Measurements from ENCODE around the gene AGPS. TPM values are rescaled to one million over a fixed set of nuclear protein-coding genes. Genes with fewer than 3 reads are reported as not detected.

The AGPS gene
- total and polyA plus RNA-seq, 4 donors: 6.3 to 46.9 (median 18.3) TPM

DNA sequence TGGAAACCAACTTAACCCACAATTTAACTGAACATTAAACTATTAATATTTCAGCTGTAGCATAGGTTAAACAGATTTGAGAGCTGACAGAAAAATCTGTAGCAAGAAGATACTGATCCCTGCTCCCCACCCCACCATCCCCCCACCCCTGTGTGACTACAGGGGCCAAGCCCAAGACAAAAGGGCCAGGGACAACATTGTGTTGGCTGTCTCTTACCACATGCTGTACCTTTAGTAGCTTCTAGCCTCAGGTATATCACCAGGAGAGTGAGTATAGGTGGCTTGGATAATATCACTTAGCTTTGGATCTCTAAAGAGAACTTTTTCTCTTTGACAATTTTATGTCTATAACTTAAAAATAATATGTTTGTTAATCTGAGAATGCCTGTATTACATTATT is 140.7 kb downstream of the AGPS start:
- Histone ChIP-seq H3K27me3 (ENCODE audit: control insufficient read depth in 4 of 4, insufficient read depth in 4 of 4, low read length in 3 of 4) (no peaks in the 10 kb centered on the region), H3K4me3 (ENCODE audit: low read depth in 1 of 3, low read length in 3 of 3) (no peak overlapping the region), H3K36me3 (ENCODE audit: control insufficient read depth in 4 of 4, insufficient read depth in 3 of 4, low read depth in 1 of 4, low read length in 3 of 4) (peaks cover 0 to 3% (median under 1%) of the 10 kb centered on the region in 4 donors), H3K4me1 (ENCODE audit: control insufficient read depth in 4 of 4, insufficient read depth in 4 of 4, low read length in 3 of 4) (peaks cover 0 to 2% (median 0%) of the 10 kb centered on the region in 4 donors), H3K9ac (ENCODE audit: low read depth in 1 of 2, low read length in 2 of 2) (no peak overlapping the region), H3K9me3 (ENCODE audit: control insufficient read depth in 4 of 4, low read length in 3 of 4) (no peaks in the 10 kb centered on the region), H3K27ac (ENCODE audit: low read depth in 1 of 2, low read length in 2 of 2) (no peak overlapping the region)
- TF ChIP-seq FOXA1 (IDR thresholded peaks at IDR 0.05): no peak
- TF ChIP-seq, protein P1, sequence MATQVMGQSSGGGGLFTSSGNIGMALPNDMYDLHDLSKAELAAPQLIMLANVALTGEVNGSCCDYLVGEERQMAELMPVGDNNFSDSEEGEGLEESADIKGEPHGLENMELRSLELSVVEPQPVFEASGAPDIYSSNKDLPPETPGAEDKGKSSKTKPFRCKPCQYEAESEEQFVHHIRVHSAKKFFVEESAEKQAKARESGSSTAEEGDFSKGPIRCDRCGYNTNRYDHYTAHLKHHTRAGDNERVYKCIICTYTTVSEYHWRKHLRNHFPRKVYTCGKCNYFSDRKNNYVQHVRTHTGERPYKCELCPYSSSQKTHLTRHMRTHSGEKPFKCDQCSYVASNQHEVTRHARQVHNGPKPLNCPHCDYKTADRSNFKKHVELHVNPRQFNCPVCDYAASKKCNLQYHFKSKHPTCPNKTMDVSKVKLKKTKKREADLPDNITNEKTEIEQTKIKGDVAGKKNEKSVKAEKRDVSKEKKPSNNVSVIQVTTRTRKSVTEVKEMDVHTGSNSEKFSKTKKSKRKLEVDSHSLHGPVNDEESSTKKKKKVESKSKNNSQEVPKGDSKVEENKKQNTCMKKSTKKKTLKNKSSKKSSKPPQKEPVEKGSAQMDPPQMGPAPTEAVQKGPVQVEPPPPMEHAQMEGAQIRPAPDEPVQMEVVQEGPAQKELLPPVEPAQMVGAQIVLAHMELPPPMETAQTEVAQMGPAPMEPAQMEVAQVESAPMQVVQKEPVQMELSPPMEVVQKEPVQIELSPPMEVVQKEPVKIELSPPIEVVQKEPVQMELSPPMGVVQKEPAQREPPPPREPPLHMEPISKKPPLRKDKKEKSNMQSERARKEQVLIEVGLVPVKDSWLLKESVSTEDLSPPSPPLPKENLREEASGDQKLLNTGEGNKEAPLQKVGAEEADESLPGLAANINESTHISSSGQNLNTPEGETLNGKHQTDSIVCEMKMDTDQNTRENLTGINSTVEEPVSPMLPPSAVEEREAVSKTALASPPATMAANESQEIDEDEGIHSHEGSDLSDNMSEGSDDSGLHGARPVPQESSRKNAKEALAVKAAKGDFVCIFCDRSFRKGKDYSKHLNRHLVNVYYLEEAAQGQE (IDR thresholded peaks at IDR 0.05): no peak
- TF ChIP-seq YY1 (IDR thresholded peaks at IDR 0.05): no peak
- TF ChIP-seq, protein P2, sequence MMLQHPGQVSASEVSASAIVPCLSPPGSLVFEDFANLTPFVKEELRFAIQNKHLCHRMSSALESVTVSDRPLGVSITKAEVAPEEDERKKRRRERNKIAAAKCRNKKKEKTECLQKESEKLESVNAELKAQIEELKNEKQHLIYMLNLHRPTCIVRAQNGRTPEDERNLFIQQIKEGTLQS (IDR thresholded peaks at IDR 0.05): no peak
- TF ChIP-seq HNF4G (IDR thresholded peaks at IDR 0.05): no peak
- TF ChIP-seq GABPA (IDR thresholded peaks at IDR 0.05 in 1 of 2, conservative IDR thresholded peaks at IDR 0.05 in 1 of 2): no peak
- TF ChIP-seq, protein P3, sequence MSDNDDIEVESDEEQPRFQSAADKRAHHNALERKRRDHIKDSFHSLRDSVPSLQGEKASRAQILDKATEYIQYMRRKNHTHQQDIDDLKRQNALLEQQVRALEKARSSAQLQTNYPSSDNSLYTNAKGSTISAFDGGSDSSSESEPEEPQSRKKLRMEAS (IDR thresholded peaks at IDR 0.05): no peak
- TF ChIP-seq JUND (IDR thresholded peaks at IDR 0.05): no peak
- no peak for TF ChIP-seq NR2F2 (IDR thresholded peaks at IDR 0.05)
- TF ChIP-seq EGR1 (IDR thresholded peaks at IDR 0.05; ENCODE audit: low read depth in 2 of 2): no peak
- no peak for TF ChIP-seq SP1 (IDR thresholded peaks at IDR 0.05)
- TF ChIP-seq FOXA2 (IDR thresholded peaks at IDR 0.05): no peak
- TF ChIP-seq, protein P4, sequence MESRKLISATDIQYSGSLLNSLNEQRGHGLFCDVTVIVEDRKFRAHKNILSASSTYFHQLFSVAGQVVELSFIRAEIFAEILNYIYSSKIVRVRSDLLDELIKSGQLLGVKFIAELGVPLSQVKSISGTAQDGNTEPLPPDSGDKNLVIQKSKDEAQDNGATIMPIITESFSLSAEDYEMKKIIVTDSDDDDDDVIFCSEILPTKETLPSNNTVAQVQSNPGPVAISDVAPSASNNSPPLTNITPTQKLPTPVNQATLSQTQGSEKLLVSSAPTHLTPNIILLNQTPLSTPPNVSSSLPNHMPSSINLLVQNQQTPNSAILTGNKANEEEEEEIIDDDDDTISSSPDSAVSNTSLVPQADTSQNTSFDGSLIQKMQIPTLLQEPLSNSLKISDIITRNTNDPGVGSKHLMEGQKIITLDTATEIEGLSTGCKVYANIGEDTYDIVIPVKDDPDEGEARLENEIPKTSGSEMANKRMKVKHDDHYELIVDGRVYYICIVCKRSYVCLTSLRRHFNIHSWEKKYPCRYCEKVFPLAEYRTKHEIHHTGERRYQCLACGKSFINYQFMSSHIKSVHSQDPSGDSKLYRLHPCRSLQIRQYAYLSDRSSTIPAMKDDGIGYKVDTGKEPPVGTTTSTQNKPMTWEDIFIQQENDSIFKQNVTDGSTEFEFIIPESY (IDR thresholded peaks at IDR 0.05): no peak
- TF ChIP-seq, protein P5, sequence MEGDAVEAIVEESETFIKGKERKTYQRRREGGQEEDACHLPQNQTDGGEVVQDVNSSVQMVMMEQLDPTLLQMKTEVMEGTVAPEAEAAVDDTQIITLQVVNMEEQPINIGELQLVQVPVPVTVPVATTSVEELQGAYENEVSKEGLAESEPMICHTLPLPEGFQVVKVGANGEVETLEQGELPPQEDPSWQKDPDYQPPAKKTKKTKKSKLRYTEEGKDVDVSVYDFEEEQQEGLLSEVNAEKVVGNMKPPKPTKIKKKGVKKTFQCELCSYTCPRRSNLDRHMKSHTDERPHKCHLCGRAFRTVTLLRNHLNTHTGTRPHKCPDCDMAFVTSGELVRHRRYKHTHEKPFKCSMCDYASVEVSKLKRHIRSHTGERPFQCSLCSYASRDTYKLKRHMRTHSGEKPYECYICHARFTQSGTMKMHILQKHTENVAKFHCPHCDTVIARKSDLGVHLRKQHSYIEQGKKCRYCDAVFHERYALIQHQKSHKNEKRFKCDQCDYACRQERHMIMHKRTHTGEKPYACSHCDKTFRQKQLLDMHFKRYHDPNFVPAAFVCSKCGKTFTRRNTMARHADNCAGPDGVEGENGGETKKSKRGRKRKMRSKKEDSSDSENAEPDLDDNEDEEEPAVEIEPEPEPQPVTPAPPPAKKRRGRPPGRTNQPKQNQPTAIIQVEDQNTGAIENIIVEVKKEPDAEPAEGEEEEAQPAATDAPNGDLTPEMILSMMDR (IDR thresholded peaks at IDR 0.05; ENCODE audit: low read depth, low read length, missing input control): no peak
- TF ChIP-seq RAD21 (IDR thresholded peaks at IDR 0.05): no peak
- no peak for TF ChIP-seq RXRA (IDR thresholded peaks at IDR 0.05)
- DNase-seq (ENCODE audit: low spot score): no peak

GRCh38 chr2:177535000-177535399 is 142.4 kb downstream of the AGPS start:
- no peak for DNase-seq (ENCODE audit: low spot score)
- Histone ChIP-seq H3K9ac (ENCODE audit: low read depth in 1 of 2, low read length in 2 of 2) (no peak overlapping the region), H3K9me3 (ENCODE audit: control insufficient read depth in 4 of 4, low read length in 3 of 4) (no peaks in the 10 kb centered on the region), H3K4me3 (ENCODE audit: low read depth in 1 of 3, low read length in 3 of 3) (no peak overlapping the region), H3K4me1 (ENCODE audit: control insufficient read depth in 4 of 4, insufficient read depth in 4 of 4, low read length in 3 of 4) (peaks cover 0 to 2% (median 0%) of the 10 kb centered on the region in 4 donors), H3K36me3 (ENCODE audit: control insufficient read depth in 4 of 4, insufficient read depth in 3 of 4, low read depth in 1 of 4, low read length in 3 of 4) (peaks cover 0 to 7% (median 2%) of the 10 kb centered on the region in 4 donors), H3K27me3 (ENCODE audit: control insufficient read depth in 4 of 4, insufficient read depth in 4 of 4, low read length in 3 of 4) (no peaks in the 10 kb centered on the region), H3K27ac (ENCODE audit: low read depth in 1 of 2, low read length in 2 of 2) (no peak overlapping the region)
- no peak for TF ChIP-seq RAD21 (IDR thresholded peaks at IDR 0.05)
- no peak for TF ChIP-seq JUND (IDR thresholded peaks at IDR 0.05)
- no peak for TF ChIP-seq RXRA (IDR thresholded peaks at IDR 0.05)
